Mammary epithelial cell (primary cell): ENCODE data around the gene SMIM45.

Experiments
- CTCF ChIP-seq, 2 donors: IDR thresholded peaks in 1 of 2; conservative IDR thresholded peaks in 1 of 2; 2 replicates each; pipeline ENCODE4 v1.5.1; 2011 to 2012; ENCODE audit warnings: inconsistent platforms in 2 of 2, low read length in 2 of 2, mild to moderate bottlenecking in 2 of 2, control low read depth in 1 of 2, low read depth in 1 of 2; ENCODE audit not compliant: insufficient read depth in 1 of 2; ENCODE audit errors: extremely low read depth in 1 of 2
- EZH2 ChIP-seq: IDR thresholded peaks from 2 replicates; pipeline ENCODE4 v1.6.1; 2012; ENCODE audit warnings: low read length, inconsistent platforms, borderline replicate concordance

- TF ChIP-seq CTCF (conservative IDR thresholded peaks at IDR 0.05 in 1 of 2, IDR thresholded peaks at IDR 0.05 in 1 of 2; ENCODE audit: extremely low read depth in 1 of 2, insufficient read depth in 1 of 2, low read depth in 1 of 2, low read length in 2 of 2) (no peak), EZH2 (no peak)
These were observed 34.5 kb upstream of the SMIM45 start for GRCh38 chr22:41917375-41917902.
